GM12878 (cell line): ENCODE measurements around the gene DZIP1L.

ENCODE experiments used
- ETV6 ChIP-seq, 2 experiments: fragments of 450-650 bp in 1 of 2; IDR thresholded peaks in 1 of 2; conservative IDR thresholded peaks in 1 of 2; 2 replicates each; pipeline ENCODE4 v1.6.1; 2014; ENCODE audit warnings: antibody characterized with exemption in 1 of 2, borderline replicate concordance in 1 of 2, low read depth in 1 of 2, mild to moderate bottlenecking in 1 of 2, moderate library complexity in 1 of 2
- RAD21 ChIP-seq: IDR thresholded peaks from 2 replicates; pipeline ENCODE4 v1.6.1; 2011; ENCODE audit warnings: mild to moderate bottlenecking, low read depth, low read length, moderate library complexity; ENCODE audit not compliant: insufficient read depth
- TAF1 ChIP-seq: IDR thresholded peaks from 2 replicates; pipeline ENCODE4 v1.6.1; 2011; ENCODE audit warnings: mild to moderate bottlenecking, low read depth, low read length, borderline replicate concordance

- TF ChIP-seq RAD21 (no peak), ETV6 (conservative IDR thresholded peaks at IDR 0.05 in 1 of 2, IDR thresholded peaks at IDR 0.05 in 1 of 2; ENCODE audit: borderline replicate concordance in 1 of 2, low read depth in 1 of 2) (no peak), TAF1 (no peak)
Measured at GRCh38 chr3:138068046-138068445, 47.4 kb downstream of the DZIP1L start.
